Naive thymus-derived CD4-positive, alpha-beta T cell (primary cell): ENCODE results near the gene TMEM198. TPM values are rescaled to one million over a fixed set of nuclear protein-coding genes. Genes with fewer than 3 reads are reported as not detected.

Experiments used
- ATAC-seq: fragments of 150-1000 bp; cut with Tn5 transposase; 2 replicates; pipeline ENCODE4 v1.10.0; 2021; ENCODE audit warnings: mild to moderate bottlenecking, moderate library complexity
- CTCF ChIA-PET: fragments of 350-600 bp; sonication (Branson Sonifier 250); formaldehyde crosslinking; loops from one replicate; lab custom pipeline; 2021; ENCODE audit warnings: antibody characterized with exemption; lab: Charles Lee
- POLR2A ChIA-PET: fragments of 350-600 bp; sonication (Branson Sonifier 250); formaldehyde crosslinking; loops from one replicate; lab custom pipeline; 2021; ENCODE audit warnings: antibody characterized with exemption, inconsistent platforms; lab: Charles Lee
- DNase-seq, 9 donors: peaks; one replicate each; pipeline versions ENCODE4 v3.0.0 to v3.0.0-alpha.2; 2020 to 2022; ENCODE audit warnings: mixed read lengths in 1 of 9
- H3K27ac ChIP-seq: one replicate; pipeline ENCODE4 v1.7.0; 2013; ENCODE audit warnings: mild to moderate bottlenecking, low read depth, low read length, moderate library complexity
- H3K27me3 ChIP-seq, 2 donors: one replicate each; pipeline ENCODE4 v1.7.0; 2013; ENCODE audit warnings: low read length in 2 of 2, mild to moderate bottlenecking in 2 of 2, moderate library complexity in 2 of 2; ENCODE audit not compliant: control insufficient read depth in 2 of 2, insufficient read depth in 2 of 2
- H3K36me3 ChIP-seq, 3 experiments: 1 replicate in 2 of 3; 2 replicates in 1 of 3; pipeline ENCODE4 v1.7.0; 2013; ENCODE audit warnings: low read length in 3 of 3, mild to moderate bottlenecking in 3 of 3, moderate library complexity in 1 of 3; ENCODE audit not compliant: insufficient read depth in 3 of 3, control insufficient read depth in 2 of 3
- H3K4me1 ChIP-seq, 2 donors: one replicate each; pipeline ENCODE4 v1.7.0; 2013; ENCODE audit warnings: low read length in 2 of 2, mild to moderate bottlenecking in 2 of 2, moderate library complexity in 1 of 2; ENCODE audit not compliant: control insufficient read depth in 2 of 2, insufficient read depth in 2 of 2
- H3K4me3 ChIP-seq: 2 replicates; pipeline ENCODE4 v1.7.0; 2013; ENCODE audit warnings: mild to moderate bottlenecking, low read length
- H3K9me3 ChIP-seq, 3 experiments: 1 replicate in 2 of 3; 2 replicates in 1 of 3; pipeline ENCODE4 v1.7.0; 2013; ENCODE audit warnings: low read length in 3 of 3; ENCODE audit not compliant: control insufficient read depth in 2 of 3
- H3K27ac Mint-ChIP-seq, 9 donors: one replicate each; pipeline ENCODE4 v1.8.0; 2020 to 2022; ENCODE audit warnings: mixed read lengths in 9 of 9, mild to moderate bottlenecking in 8 of 9, moderate library complexity in 5 of 9, inconsistent platforms in 2 of 9
- H3K27me3 Mint-ChIP-seq, 5 donors: one replicate each; pipeline ENCODE4 v1.8.0; 2021 to 2022; ENCODE audit warnings: mixed read lengths in 5 of 5, mild to moderate bottlenecking in 1 of 5
- H3K36me3 Mint-ChIP-seq, 5 donors: one replicate each; pipeline ENCODE4 v1.8.0; 2020 to 2022; ENCODE audit warnings: mixed read lengths in 5 of 5, mild to moderate bottlenecking in 3 of 5, inconsistent platforms in 1 of 5
- H3K4me1 Mint-ChIP-seq, 7 donors: one replicate each; pipeline ENCODE4 v1.8.0; 2020 to 2022; ENCODE audit warnings: mixed read lengths in 7 of 7, mild to moderate bottlenecking in 3 of 7, inconsistent platforms in 1 of 7
- H3K4me3 Mint-ChIP-seq, 10 donors: one replicate each; pipeline ENCODE4 v1.8.0; 2020 to 2022; ENCODE audit warnings: mild to moderate bottlenecking in 10 of 10, mixed read lengths in 10 of 10, moderate library complexity in 6 of 10, inconsistent platforms in 2 of 10
- H3K9me3 Mint-ChIP-seq, 11 donors: one replicate each; pipeline ENCODE4 v1.8.0; 2020 to 2022; ENCODE audit warnings: mixed read lengths in 11 of 11, mild to moderate bottlenecking in 4 of 11, inconsistent platforms in 1 of 11, moderate library complexity in 1 of 11
- intact Hi-C, 2 donors: fragments of 100-400 bp; cut with micrococcal nuclease; formaldehyde crosslinking; loops; one replicate each; pipeline ENCODE4 v1.15.1; 2023
- polyA plus RNA-seq, 2 donors: library from polyadenylated mRNA; unstranded; fragments of 300-500 nt; fragmentation: Illumina TruSeq; gene quantifications; one replicate each; pipeline ENCODE4 v1.2.3, GENCODE V29; 2021
- total RNA-seq, 6 experiments: library from RNA in 5 of 6; stranded (reverse) in 5 of 6; gene quantifications; 1 replicate in 5 of 6; 2 replicates in 1 of 6; pipeline ENCODE4 v1.2.3 and lab custom pipeline; 2021 to 2026

The TMEM198 gene
- total and polyA plus RNA-seq, 7 experiments from 2014 or later, result 0.45 to 0.69 (median 0.50) TPM; not detected in 3

- intact Hi-C loops, result no loop called here
- Histone ChIP-seq H3K27ac (no peak overlapping the region), H3K9me3 (no peaks in the 10 kb centered on the region), H3K36me3 (peaks cover 0 to 21% (median 0%) of the 10 kb centered on the region in 3 experiments), H3K27me3 (peaks cover 4 to 9% of the 10 kb centered on the region in 2 donors), H3K4me1 (peaks cover 19 to 22% of the 10 kb centered on the region in 2 donors), H3K4me3 (no peak overlapping the region)
- Mint-ChIP-seq H3K27me3 (peaks cover 13 to 30% (median 24%) of the 10 kb centered on the region in 5 donors), H3K4me3 (peak overlapping the region; percentile 91 to 99 (median 96)), H3K36me3 (peaks cover 7 to 31% (median 11%) of the 10 kb centered on the region in 5 donors), H3K9me3 (peaks cover 0 to 2% (median 0%) of the 10 kb centered on the region in 11 donors), H3K27ac (peak overlapping the region in 2 of 9 donors; percentile 81 to 86), H3K4me1 (peaks cover 26 to 42% (median 36%) of the 10 kb centered on the region in 7 donors)
- POLR2A ChIA-PET, result interaction anchor here (1.5 kb wide), 1 partner anchor 221 kb away, joined by 4 read pairs; the partner anchor contains the start of gene DNAJB2
- no peak for ATAC-seq
- CTCF ChIA-PET, result interaction anchor here (0.9 to 1.8 kb wide), 3 partner anchors 10 to 98 kb away, joined by 3 to 8 read pairs (median 4); no protein-coding TSS in a partner anchor
- DNase-seq, result no peak
These were observed 43.7 kb upstream of the TMEM198 start for GRCh38 chr2:219500135-219500534.

DNA sequence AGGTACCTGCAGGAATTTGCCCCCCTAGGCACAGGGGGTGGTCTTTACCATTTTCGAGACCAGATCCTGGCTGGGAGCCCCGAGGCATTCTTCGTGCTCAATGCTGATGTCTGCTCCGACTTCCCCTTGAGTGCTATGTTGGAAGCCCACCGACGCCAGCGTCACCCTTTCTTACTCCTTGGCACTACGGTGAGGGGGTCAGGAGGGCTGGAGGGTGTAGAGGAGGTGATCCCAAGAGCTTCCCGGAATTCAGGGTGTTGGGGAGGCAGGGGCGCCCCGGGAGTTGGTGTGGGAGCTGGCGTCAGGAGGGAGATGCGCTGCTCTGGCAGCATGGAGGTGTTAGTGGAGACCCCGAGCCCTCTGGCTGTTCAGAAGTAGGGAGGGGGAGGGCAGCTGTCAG, 42.0 kb upstream of the TMEM198 start:
- ChIA-PET POLR2A (no interaction called here), CTCF (no interaction called here)
- peaks cover 4 to 16% (median 13%) of the 10 kb centered on the region in 5 donors for H3K27me3 Mint-ChIP-seq
- no peaks in the 10 kb centered on the region for H3K9me3 ChIP-seq
- peaks cover 0 to 9% of the 10 kb centered on the region in 2 donors for H3K27me3 ChIP-seq
- H3K4me1 ChIP-seq, result peaks cover 16 to 17% of the 10 kb centered on the region in 2 donors
- DNase-seq, result no peak
- H3K4me3 ChIP-seq, result no peak overlapping the region
- no peak overlapping the region for H3K4me3 Mint-ChIP-seq
- intact Hi-C loops, result no loop called here
- H3K4me1 Mint-ChIP-seq, result peaks cover 26 to 36% (median 31%) of the 10 kb centered on the region in 7 donors
- no peak for ATAC-seq
- peaks cover 0 to 2% (median 0%) of the 10 kb centered on the region in 11 donors for H3K9me3 Mint-ChIP-seq
- peaks cover 0 to 38% (median 0%) of the 10 kb centered on the region in 3 experiments for H3K36me3 ChIP-seq
- peaks cover 9 to 47% (median 24%) of the 10 kb centered on the region in 5 donors for H3K36me3 Mint-ChIP-seq
- H3K27ac ChIP-seq, result no peak overlapping the region
- no peak overlapping the region for H3K27ac Mint-ChIP-seq

DNA sequence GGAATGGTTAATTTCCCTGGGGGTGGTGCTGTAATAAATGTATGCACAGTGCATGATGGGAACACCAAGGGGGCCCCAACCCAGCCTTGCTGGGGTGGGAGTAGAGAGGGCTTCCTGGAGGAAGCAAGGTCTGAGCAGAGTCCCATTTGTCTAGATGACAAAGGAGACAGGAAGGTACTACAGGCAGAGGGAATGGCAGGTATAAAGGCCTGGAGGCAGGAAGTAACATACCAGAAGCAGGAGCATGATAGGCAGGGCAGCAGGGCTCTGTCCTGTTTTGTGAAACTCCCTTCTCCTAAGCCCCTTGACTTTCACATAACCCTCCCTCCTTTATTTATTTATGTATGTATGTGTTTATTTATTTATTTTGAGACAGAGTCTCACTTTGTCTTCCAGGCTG, 41.2 kb upstream of the TMEM198 start:
- ATAC-seq (no peak), DNase-seq (no peak)
- ChIA-PET POLR2A (no interaction called here), CTCF (no interaction called here)
- Histone ChIP-seq H3K36me3 (peaks cover 0 to 43% (median 0%) of the 10 kb centered on the region in 3 experiments), H3K9me3 (no peaks in the 10 kb centered on the region), H3K27me3 (peaks cover 0 to 1% of the 10 kb centered on the region in 2 donors), H3K4me1 (peaks cover 9 to 10% of the 10 kb centered on the region in 2 donors), H3K4me3 (no peak overlapping the region), H3K27ac (no peak overlapping the region)
- Mint-ChIP-seq H3K36me3 (peaks cover 9 to 52% (median 25%) of the 10 kb centered on the region in 5 donors), H3K27me3 (peaks cover 4 to 9% (median 8%) of the 10 kb centered on the region in 5 donors), H3K4me1 (peaks cover 19 to 30% (median 26%) of the 10 kb centered on the region in 7 donors), H3K4me3 (no peak overlapping the region), H3K9me3 (peaks cover 0 to 2% (median 0%) of the 10 kb centered on the region in 11 donors), H3K27ac (no peak overlapping the region)
- intact Hi-C loops, result no loop called here

DNA sequence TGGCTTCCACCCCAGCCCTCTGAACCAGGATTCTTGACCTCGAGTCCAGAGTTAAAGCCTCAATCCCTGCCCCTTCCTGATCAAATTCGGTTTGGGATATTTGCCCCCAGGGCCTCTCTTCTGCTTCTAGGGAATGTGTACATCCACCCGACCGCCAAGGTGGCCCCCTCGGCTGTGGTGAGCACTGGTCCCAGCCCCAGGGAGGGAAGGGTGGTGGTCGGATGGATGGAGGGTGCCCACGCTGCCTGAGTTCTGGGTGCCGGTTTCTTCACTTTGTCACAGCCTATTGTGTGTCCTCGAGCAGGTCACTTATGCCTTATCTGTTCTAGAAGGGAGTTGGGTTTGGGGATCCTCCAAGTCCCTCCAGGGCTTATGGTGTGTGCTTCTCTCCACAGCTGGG, 38.2 kb upstream of the TMEM198 start:
- Histone ChIP-seq H3K4me1 (peaks cover 0 to 12% of the 10 kb centered on the region in 2 donors), H3K9me3 (no peaks in the 10 kb centered on the region), H3K27me3 (peaks cover 0 to 5% of the 10 kb centered on the region in 2 donors), H3K27ac (no peak overlapping the region), H3K4me3 (no peak overlapping the region), H3K36me3 (peaks cover 0 to 43% (median 0%) of the 10 kb centered on the region in 3 experiments)
- intact Hi-C loops, result no loop called here
- ATAC-seq (no peak), DNase-seq (no peak)
- H3K36me3 Mint-ChIP-seq, result peaks cover 10 to 52% (median 21%) of the 10 kb centered on the region in 5 donors
- no peak overlapping the region for H3K27ac Mint-ChIP-seq
- ChIA-PET POLR2A (interaction anchor here (1.3 kb wide), 1 partner anchor 13 kb away, joined by 3 read pairs; no protein-coding TSS in a partner anchor), CTCF (no interaction called here)
- peaks cover 0 to 5% (median 0%) of the 10 kb centered on the region in 11 donors for H3K9me3 Mint-ChIP-seq
- H3K27me3 Mint-ChIP-seq, result peaks cover 7 to 17% (median 12%) of the 10 kb centered on the region in 5 donors
- no peak overlapping the region for H3K4me3 Mint-ChIP-seq
- H3K4me1 Mint-ChIP-seq, result peaks cover 7 to 18% (median 11%) of the 10 kb centered on the region in 7 donors

DNA sequence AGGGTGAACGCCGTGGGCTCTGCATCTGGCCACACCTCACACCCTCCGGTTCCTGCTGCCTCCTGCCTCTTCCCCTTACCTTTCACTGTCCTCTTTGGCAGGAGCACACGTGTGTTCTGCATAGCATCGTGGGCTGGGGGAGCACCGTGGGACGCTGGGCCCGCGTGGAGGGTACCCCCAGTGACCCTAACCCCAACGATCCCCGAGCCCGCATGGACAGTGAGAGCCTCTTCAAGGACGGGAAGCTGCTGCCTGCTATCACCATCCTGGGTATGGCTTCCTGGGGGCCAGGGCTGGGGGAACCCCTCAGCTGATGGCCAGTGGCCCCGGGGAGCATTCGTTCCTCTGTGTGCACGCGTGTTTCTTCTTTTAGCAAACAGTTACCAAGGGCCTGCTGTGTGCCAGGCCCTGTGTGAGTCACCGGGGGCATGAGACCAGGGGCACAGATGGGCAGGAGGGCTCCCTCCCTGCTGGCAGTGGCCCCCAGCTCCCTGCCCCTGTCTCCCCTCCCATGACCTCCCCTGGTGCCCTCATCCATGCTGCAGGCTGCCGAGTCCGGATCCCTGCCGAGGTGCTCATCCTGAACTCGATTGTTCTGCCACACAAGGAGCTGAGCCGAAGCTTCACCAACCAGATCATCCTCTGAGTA, 37.6 kb upstream of the TMEM198 start:
- H3K9me3 ChIP-seq, result no peaks in the 10 kb centered on the region
- peaks cover 7 to 17% (median 11%) of the 10 kb centered on the region in 7 donors for H3K4me1 Mint-ChIP-seq
- no peak overlapping the region for H3K4me3 Mint-ChIP-seq
- ATAC-seq (no peak), DNase-seq (no peak)
- H3K27ac Mint-ChIP-seq, result no peak overlapping the region
- intact Hi-C loops, result no loop called here
- H3K27ac ChIP-seq, result no peak overlapping the region
- POLR2A ChIA-PET, result interaction anchor here (1.3 kb wide), 1 partner anchor 12 kb away, joined by 3 read pairs; no protein-coding TSS in a partner anchor
- peaks cover 0 to 12% of the 10 kb centered on the region in 2 donors for H3K4me1 ChIP-seq
- peaks cover 0 to 43% (median 0%) of the 10 kb centered on the region in 3 experiments for H3K36me3 ChIP-seq
- CTCF ChIA-PET, result no interaction called here
- peaks cover 0 to 5% (median 0%) of the 10 kb centered on the region in 11 donors for H3K9me3 Mint-ChIP-seq
- peaks cover 0 to 8% of the 10 kb centered on the region in 2 donors for H3K27me3 ChIP-seq
- H3K36me3 Mint-ChIP-seq, result peaks cover 10 to 51% (median 21%) of the 10 kb centered on the region in 5 donors
- H3K4me3 ChIP-seq, result no peak overlapping the region
- H3K27me3 Mint-ChIP-seq, result peaks cover 11 to 24% (median 19%) of the 10 kb centered on the region in 5 donors

- no peak overlapping the region for H3K4me3 Mint-ChIP-seq
- peaks cover 16 to 30% (median 22%) of the 10 kb centered on the region in 5 donors for H3K27me3 Mint-ChIP-seq
- CTCF ChIA-PET, result no interaction called here
- no peak overlapping the region for H3K27ac Mint-ChIP-seq
- Histone ChIP-seq H3K27ac (no peak overlapping the region), H3K36me3 (peaks cover 0 to 43% (median 0%) of the 10 kb centered on the region in 3 experiments), H3K27me3 (peaks cover 0 to 8% of the 10 kb centered on the region in 2 donors), H3K4me3 (no peak overlapping the region), H3K4me1 (peaks cover 0 to 12% of the 10 kb centered on the region in 2 donors), H3K9me3 (no peaks in the 10 kb centered on the region)
- peaks cover 9 to 44% (median 21%) of the 10 kb centered on the region in 5 donors for H3K36me3 Mint-ChIP-seq
- DNase-seq (no peak), ATAC-seq (no peak)
- POLR2A ChIA-PET, result interaction anchor here (1.3 kb wide), 1 partner anchor 12 kb away, joined by 3 read pairs; no protein-coding TSS in a partner anchor
- peaks cover 7 to 18% (median 12%) of the 10 kb centered on the region in 7 donors for H3K4me1 Mint-ChIP-seq
- intact Hi-C loops, result no loop called here
- peaks cover 0 to 5% (median 0%) of the 10 kb centered on the region in 11 donors for H3K9me3 Mint-ChIP-seq
These were observed 36.9 kb upstream of the TMEM198 start for GRCh38 chr2:219506802-219507526.
